Panc1 (cell line): ENCODE measurements around the gene PRR19. TPM values are rescaled to one million over a fixed set of nuclear protein-coding genes. Genes with fewer than 3 reads are reported as not detected.

Experiments used
- ATAC-seq: fragments of 200-7000 bp; cut with Tn5 transposase; 2 replicates; pipeline ENCODE4 v1.9.1; 2020; ENCODE audit warnings: mild to moderate bottlenecking, moderate library complexity
- BruUV-seq: library from RNA; stranded (reverse); fragments of 400-500 nt; replicated peaks from 2 replicates; lab custom pipeline; 2021; lab: Mats Ljungman, UMichigan
- CTCF ChIA-PET: fragments of 300-600 bp; sonication (Branson Sonifier 250); formaldehyde crosslinking; loops from one replicate; lab custom pipeline; 2022; ENCODE audit warnings: antibody characterized with exemption; lab: Charles Lee
- POLR2A ChIA-PET: fragments of 300-600 bp; sonication (Branson Sonifier 250); formaldehyde crosslinking; loops from one replicate; lab custom pipeline; 2022; ENCODE audit warnings: antibody characterized with exemption; lab: Charles Lee
- DNase-seq: peaks from one replicate; pipeline ENCODE4 v3.0.0-alpha.2; 2010; ENCODE audit warnings: low read depth, low spot score
- H3K27ac ChIP-seq: 2 replicates; pipeline ENCODE4 v1.5.1; 2011; ENCODE audit warnings: mild to moderate bottlenecking, low read length, inconsistent platforms
- H3K27me3 ChIP-seq: fragments of 200-500 bp; sonication (Bioruptor generic); 2 replicates; pipeline ENCODE4 v1.6.0; 2014; ENCODE audit warnings: low read length, inconsistent platforms; ENCODE audit not compliant: control insufficient read depth, insufficient read depth
- H3K36me3 ChIP-seq: fragments of 200-500 bp; sonication (Bioruptor generic); 2 replicates; pipeline ENCODE4 v1.5.1; 2014; ENCODE audit warnings: inconsistent platforms, mild to moderate bottlenecking, low read length, moderate library complexity; ENCODE audit not compliant: control insufficient read depth, insufficient read depth
- H3K4me1 ChIP-seq: 2 replicates; pipeline ENCODE4 v1.5.1; 2011; ENCODE audit warnings: inconsistent platforms, mild to moderate bottlenecking, low read length, moderate library complexity; ENCODE audit not compliant: control insufficient read depth, insufficient read depth
- H3K4me3 ChIP-seq, 2 experiments: 2 replicates each; pipeline ENCODE4 v1.5.1; 2011 to 2012; ENCODE audit warnings: low read depth in 2 of 2, low read length in 2 of 2, mild to moderate bottlenecking in 2 of 2, inconsistent platforms in 1 of 2, moderate library complexity in 1 of 2
- H3K9me3 ChIP-seq: fragments of 200-500 bp; sonication (Bioruptor generic); 2 replicates; pipeline ENCODE4 v1.5.1; 2014; ENCODE audit warnings: low read depth, mild to moderate bottlenecking, inconsistent platforms, low read length, moderate library complexity; ENCODE audit not compliant: control insufficient read depth, insufficient read depth
- CTCF ChIP-seq: fragments of 450-650 bp; IDR thresholded peaks from 2 replicates; pipeline ENCODE4 v1.5.1; 2017; ENCODE audit warnings: mild to moderate bottlenecking
- POLR2AphosphoS5 ChIP-seq: IDR thresholded peaks from 2 replicates; pipeline ENCODE4 v1.6.1; 2012; ENCODE audit warnings: mild to moderate bottlenecking, low read depth, low read length, moderate library complexity
- REST ChIP-seq, 2 experiments: IDR thresholded peaks; 2 replicates each; pipeline ENCODE4 v1.6.1; 2011 to 2012; ENCODE audit warnings: low read depth in 2 of 2, control low read depth in 1 of 2, low read length in 1 of 2, mild to moderate bottlenecking in 1 of 2, moderate library complexity in 1 of 2; ENCODE audit not compliant: insufficient read depth in 1 of 2
- SIN3A ChIP-seq: IDR thresholded peaks from 2 replicates; pipeline ENCODE4 v1.6.1; 2012; ENCODE audit warnings: low read depth, mild to moderate bottlenecking, low read length, moderate library complexity, borderline replicate concordance; ENCODE audit not compliant: insufficient read depth
- TCF7L2 ChIP-seq: IDR thresholded peaks from 2 replicates; pipeline ENCODE4 v1.6.1; 2011; ENCODE audit warnings: mild to moderate bottlenecking, low read depth, low read length, inconsistent platforms
- in situ Hi-C: cut with HindIII; loops from 2 replicates; pipeline ENCODE4 v1.10.0; 2016; ENCODE audit warnings: low sequenced_read_pairs, low pct_unique_long_range_greater_than_20kb
- intact Hi-C: fragments of 100-400 bp; cut with micrococcal nuclease; formaldehyde crosslinking; loops from one replicate; pipeline ENCODE4 v1.10.0; 2022; ENCODE audit not compliant: unreplicated experiment
- total RNA-seq: library from RNA; stranded (reverse); gene quantifications from one replicate; pipeline ENCODE4 v1.2.1, GENCODE V29; 2021; ENCODE audit not compliant: unreplicated experiment

The PRR19 gene
- total RNA-seq, 1 experiment from 2014 or later, result 2.1 TPM

DNA sequence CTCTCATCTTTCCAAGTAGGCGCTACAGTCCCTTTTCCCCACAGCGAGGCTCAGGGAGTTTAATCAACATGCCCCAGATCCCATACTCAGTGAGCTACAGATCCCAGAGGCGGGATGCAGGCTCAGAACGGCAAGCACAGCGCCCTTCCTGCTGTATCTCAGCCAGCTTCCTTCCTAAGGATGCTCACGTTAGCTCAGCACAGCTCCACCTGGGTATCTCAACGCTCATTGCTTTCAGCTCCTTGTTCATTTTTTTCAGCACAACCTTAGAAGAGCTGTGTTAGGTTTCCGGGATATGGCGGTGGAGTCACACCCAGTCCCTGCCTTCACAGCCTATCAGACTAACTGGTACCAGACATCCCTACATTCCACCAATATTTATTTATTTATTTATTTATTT lies 20.4 kb downstream of the PRR19 start:
- no TSS peak for BruUV-seq
- intact Hi-C loops, result no loop called here
- Histone ChIP-seq H3K27ac (no peak overlapping the region), H3K36me3 (no peaks in the 10 kb centered on the region; the same call in 1 of the 2 replicates), H3K4me3 (no peak overlapping the region), H3K9me3 (no peaks in the 10 kb centered on the region), H3K27me3 (no peaks in the 10 kb centered on the region), H3K4me1 (no peaks in the 10 kb centered on the region; the same call in 1 of the 2 replicates)
- POLR2A ChIA-PET, result interaction anchor here (0.5 to 0.6 kb wide), 2 partner anchors 1117 to 1776 kb away, joined by 3 read pairs; no protein-coding TSS in a partner anchor
- no peak for ATAC-seq
- DNase-seq, result no peak
- CTCF ChIA-PET, result interaction anchor here (0.6 kb wide), 1 partner anchor 219 kb away, joined by 5 read pairs; no protein-coding TSS in a partner anchor
- in situ Hi-C loops, result no loop called here
- TF ChIP-seq SIN3A (no peak), REST (IDR thresholded peaks at IDR 0.05; ENCODE audit: insufficient read depth in 1 of 2, low read depth in 2 of 2, low read length in 1 of 2) (no peak), POLR2AphosphoS5 (no peak), CTCF (no peak), TCF7L2 (no peak)

DNA sequence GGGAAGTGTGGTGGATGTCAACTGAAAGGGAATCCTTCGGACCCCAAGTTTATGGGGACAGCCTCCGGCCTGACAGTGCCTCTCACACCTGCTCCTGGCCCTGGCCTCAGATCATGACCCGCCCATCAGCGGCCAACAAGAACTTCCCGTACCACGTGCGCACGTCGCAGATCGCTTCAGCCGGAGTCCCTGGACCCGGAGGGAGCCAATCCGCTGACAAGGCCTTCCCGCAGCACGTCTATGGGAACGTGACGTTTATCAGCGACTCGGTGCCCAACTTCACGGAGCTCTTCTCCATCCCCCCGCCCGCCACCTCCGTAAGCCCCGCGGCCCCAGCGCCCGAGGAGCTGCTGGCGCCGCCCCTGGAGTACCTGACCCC lies 21.5 kb downstream of the PRR19 start:
- DNase-seq, result no peak
- ATAC-seq, result no peak
- POLR2A ChIA-PET, result no interaction called here
- H3K27me3 ChIP-seq, result no peaks in the 10 kb centered on the region
- no peaks in the 10 kb centered on the region; the same call in 1 of the 2 replicates for H3K36me3 ChIP-seq
- no peaks in the 10 kb centered on the region; the same call in 1 of the 2 replicates for H3K4me1 ChIP-seq
- CTCF ChIA-PET, result no interaction called here
- H3K27ac ChIP-seq, result no peak overlapping the region
- H3K4me3 ChIP-seq, result no peak overlapping the region
- no peak for TF ChIP-seq REST (IDR thresholded peaks at IDR 0.05; ENCODE audit: insufficient read depth in 1 of 2, low read depth in 2 of 2, low read length in 1 of 2)
- TF ChIP-seq CTCF, result no peak
- no peak for TF ChIP-seq SIN3A
- in situ Hi-C loops (no loop called here), intact Hi-C loops (no loop called here)
- no TSS peak for BruUV-seq
- H3K9me3 ChIP-seq, result no peaks in the 10 kb centered on the region
